ENCODE results near the gene B4GALNT2. TPM values are rescaled to one million over a fixed set of nuclear protein-coding genes. Genes with fewer than 3 reads are reported as not detected.

Gene B4GALNT2
- total RNA-seq, 1 donor from 2014 or later = 0.04 TPM

GRCh38 chr17:49213847-49214246 lies 81.3 kb downstream of the B4GALNT2 start:
- no peak for ATAC-seq

GRCh38 chr17:49214676-49215360 lies 82.2 kb downstream of the B4GALNT2 start:
- ATAC-seq = no peak

- ATAC-seq = peak; percentile 21
These were observed 83.9 kb downstream of the B4GALNT2 start for GRCh38 chr17:49216482-49216881.

- ATAC-seq = peak; percentile 56
These were observed 84.5 kb downstream of the B4GALNT2 start for GRCh38 chr17:49216953-49217650.

- ATAC-seq = peak; percentile 47
These were observed 85.3 kb downstream of the B4GALNT2 start for GRCh38 chr17:49217651-49218413.

GRCh38 chr17:49218941-49219913 lies 86.7 kb downstream of the B4GALNT2 start:
- peak; percentile 49 for ATAC-seq

GRCh38 chr17:49219987-49220386 lies 87.4 kb downstream of the B4GALNT2 start:
- ATAC-seq = no peak

GRCh38 chr17:49223168-49223516 lies 90.6 kb downstream of the B4GALNT2 start:
- no peak for ATAC-seq

- peak; percentile 39 for ATAC-seq
These were observed 91.1 kb downstream of the B4GALNT2 start for GRCh38 chr17:49223517-49224197.

GRCh38 chr17:49224198-49224996 lies 91.8 kb downstream of the B4GALNT2 start:
- peak; percentile 28 for ATAC-seq

- no peak for ATAC-seq
These were observed 92.4 kb downstream of the B4GALNT2 start for GRCh38 chr17:49224997-49225337.

GRCh38 chr17:49225554-49226236 lies 93.1 kb downstream of the B4GALNT2 start:
- ATAC-seq = no peak

Other genes with a start within 250 kb of the B4GALNT2 start
- gene ATP5MC1, start 240.0 kb upstream of the B4GALNT2 start, total RNA-seq = 115 TPM
- 46.6 TPM for gene UBE2Z, start 224.4 kb upstream of the B4GALNT2 start, total RNA-seq
- 65.2 TPM for gene SNF8, start 187.9 kb upstream of the B4GALNT2 start, total RNA-seq
- not detected for gene GIP, start 164.2 kb upstream of the B4GALNT2 start, total RNA-seq
- gene IGF2BP1, start 135.4 kb upstream of the B4GALNT2 start, total RNA-seq = not detected
- 0.28 TPM for gene GNGT2, start 77.8 kb downstream of the B4GALNT2 start, total RNA-seq
- 2.7 TPM for gene ABI3, start 77.9 kb downstream of the B4GALNT2 start, total RNA-seq
- 0.20 TPM for gene PHOSPHO1, start 98.0 kb downstream of the B4GALNT2 start, total RNA-seq
- 10.9 TPM for gene ZNF652, start 229.5 kb downstream of the B4GALNT2 start, total RNA-seq

All from esophagus mucosa (tissue), 1 donor.